HG03039 (cell line): ENCODE measurements around the gene NFYA.
"Not testable (repeated sequence)": the region's sequence is repeated elsewhere in the genome, so short reads cannot be mapped to it uniquely, and the experiment has no call there.

ENCODE experiments used
- ATAC-seq: cut with Tn5 transposase; IDR thresholded peaks from one replicate; pipeline ENCODE4 v1.9.1; 2021; ENCODE audit warnings: mild to moderate bottlenecking, moderate library complexity; ENCODE audit not compliant: unreplicated experiment

Gene NFYA

DNA sequence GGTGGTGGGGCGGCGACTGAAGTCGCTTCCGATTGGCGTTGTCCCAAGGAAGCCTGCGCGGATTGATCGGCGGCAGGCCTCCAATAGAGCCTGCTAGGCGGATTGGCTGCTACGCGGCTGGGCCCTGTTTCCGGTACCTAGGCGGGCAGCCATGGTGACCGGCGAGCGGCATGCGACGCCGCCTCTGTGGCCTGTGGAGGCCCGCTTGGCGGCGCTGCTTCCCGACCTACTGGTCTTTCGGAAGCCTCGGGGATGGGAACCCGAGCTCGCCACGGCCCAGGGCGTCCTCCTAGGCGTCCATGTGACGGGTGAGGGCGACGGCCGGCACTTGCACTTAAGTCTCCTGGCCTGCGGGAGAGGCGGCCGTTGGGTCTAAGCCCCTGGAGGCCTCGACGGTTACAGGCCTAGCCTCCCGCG, 28.1 kb downstream of the NFYA start:
- no peak for ATAC-seq

DNA sequence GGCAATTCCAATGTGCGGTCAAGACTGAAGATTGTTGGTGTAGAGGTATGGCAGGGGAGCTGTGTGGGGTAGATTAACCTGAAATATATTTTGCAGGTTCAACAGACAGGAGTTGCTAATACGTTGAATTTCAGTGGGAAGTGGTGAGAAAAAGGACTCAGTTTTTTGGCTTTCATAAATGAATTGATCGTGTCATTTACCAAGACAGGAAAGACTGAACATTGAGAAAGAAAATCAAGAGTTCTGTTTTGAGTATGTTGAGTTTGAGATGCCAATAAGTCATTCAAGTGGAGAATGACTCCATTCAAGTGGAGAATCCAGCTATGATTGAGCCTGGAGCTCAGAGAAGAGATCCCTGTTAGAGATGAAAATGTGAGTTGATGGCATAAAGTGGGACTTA, 31.1 kb downstream of the NFYA start:
- ATAC-seq: no peak

DNA sequence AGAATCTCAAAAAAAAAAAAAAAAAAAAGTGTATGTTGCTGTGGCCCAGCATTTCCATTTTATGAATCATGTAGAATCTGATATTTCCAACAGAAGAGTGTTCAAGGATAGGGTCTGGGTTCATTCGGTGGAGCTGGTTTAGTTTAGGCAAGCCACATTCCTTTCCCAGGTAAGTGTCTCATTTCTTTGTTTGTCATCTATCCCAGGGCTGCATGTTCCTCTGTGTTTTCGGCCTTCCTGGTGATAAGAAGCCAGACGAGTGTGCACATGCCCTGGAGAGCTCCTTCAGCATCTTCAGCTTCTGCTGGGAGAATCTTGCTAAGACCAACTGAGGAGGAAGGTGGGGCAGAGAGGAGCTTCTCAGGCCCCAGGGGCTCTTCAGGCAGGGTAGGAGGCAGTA, 38.2 kb downstream of the NFYA start:
- no peak for ATAC-seq

DNA sequence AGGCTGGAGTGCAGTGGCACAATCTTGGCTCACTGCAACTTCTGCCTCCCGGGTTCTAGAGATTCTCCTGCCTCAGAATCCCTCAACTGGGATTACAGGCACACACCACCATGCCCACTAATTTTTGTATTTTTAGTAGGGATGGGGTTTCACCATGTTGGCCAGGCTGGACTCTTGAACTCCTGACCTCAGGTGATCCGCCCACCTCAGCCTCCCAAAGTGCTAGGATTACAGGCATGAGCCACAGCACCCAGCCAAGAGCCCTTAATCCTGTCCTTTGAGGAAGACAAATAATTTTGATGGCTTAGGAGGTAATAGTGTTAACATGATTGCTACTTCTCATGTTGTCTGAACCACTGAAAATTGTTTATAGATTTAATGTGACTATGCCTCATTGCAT, 42.3 kb downstream of the NFYA start:
- ATAC-seq: not testable (repeated sequence)

- no peak for ATAC-seq
Observed at GRCh38 chr6:41119508-41119907, 46.7 kb downstream of the NFYA start.

DNA sequence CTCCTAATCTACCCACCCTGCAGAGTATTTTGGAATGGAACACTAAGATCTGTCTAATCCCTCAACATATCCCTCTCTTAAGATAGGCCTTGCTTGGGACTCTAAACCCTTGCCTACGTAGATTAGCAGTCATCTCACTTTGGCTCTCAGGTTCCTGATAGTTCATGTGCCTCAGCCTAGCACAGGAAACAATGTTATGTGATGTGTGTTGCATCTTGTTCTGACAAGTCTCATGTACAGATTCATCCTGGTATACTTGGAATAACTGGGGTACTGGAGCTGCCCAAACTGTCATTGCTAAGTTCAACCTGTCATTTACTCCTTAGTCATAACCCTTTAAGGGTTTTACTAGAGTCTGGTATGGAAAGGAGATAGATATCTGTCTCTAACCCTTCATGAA, 47.3 kb downstream of the NFYA start:
- no peak for ATAC-seq

DNA sequence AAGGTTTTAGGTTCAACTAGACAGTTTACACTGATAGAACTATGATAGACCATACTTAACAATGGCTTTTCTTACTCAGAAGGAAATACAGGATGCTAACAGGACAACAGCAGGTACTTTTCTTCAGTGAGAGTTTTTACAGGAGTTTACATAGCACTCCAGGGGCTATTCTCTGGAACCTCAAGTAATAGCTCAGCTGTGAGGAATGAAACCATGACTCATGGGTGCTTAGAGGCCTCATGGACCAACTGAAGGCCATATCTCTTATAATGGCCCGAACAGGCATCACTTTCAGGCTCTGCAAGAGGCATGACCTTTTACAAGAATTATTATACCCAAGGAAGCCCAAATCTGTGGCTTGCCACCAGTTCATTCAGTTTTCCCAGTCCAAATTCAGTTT, 49.6 kb downstream of the NFYA start:
- ATAC-seq: no peak

DNA sequence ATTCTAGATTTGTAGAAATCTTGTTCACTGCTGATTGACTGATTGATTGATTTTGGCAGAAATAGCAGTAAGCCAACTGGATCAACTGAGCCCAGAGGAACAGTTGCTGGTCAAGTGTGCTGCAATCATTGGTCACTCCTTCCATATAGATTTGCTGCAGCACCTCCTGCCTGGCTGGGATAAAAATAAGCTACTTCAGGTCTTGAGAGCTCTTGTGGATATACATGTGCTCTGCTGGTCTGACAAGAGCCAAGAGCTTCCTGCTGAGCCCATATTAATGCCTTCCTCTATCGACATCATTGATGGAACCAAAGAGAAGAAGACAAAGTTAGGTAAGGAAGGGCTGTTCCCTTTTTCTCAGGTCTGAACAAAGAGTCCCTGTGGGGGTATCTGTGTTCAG, 50.1 kb downstream of the NFYA start:
- ATAC-seq: no peak

DNA sequence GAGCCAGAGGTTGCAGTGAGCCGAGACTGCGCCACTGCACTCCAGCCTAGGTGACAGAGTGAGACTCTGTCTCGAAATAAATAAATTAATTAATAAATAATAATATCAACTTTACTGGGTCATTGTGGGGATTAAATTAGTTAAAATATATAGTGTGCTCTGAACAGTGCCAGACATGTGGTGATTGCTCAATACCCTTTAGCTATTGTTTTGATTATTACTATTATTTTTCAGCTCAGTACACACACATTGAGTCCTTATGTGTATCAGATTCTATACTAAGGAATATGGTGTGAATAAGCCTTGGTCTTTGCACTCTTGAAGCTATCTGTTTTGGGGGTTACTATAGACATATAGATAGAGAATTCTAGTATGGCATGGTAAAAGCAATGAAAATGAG, 52.5 kb downstream of the NFYA start:
- no peak for ATAC-seq

DNA sequence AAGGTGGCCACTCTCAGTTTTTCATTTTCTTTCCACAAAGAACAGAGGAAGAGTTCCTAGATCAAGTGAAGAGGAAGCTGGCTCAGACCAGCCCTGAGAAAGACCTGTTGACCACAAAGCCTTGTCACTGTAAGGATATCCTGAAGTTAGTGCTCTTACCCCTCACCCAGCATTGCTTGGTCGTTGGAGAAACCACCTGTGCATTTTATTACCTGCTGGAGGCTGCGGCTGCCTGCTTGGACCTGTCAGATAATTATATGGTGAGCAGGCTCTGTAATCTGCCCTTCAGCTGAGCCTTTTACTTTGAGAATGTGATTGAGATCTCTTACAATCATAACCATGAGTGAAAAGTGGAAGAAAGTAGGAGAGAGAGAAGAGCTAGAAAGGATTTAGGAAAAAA, 59.5 kb downstream of the NFYA start:
- ATAC-seq: no peak

- ATAC-seq: no peak
Observed at GRCh38 chr6:41135062-41135832, 62.5 kb downstream of the NFYA start.

- no peak for ATAC-seq
Observed at GRCh38 chr6:41136911-41137310, 64.1 kb downstream of the NFYA start.

GRCh38 chr6:41147917-41148316, 75.1 kb downstream of the NFYA start:
- no peak for ATAC-seq
